ENCODE measurements around the gene GDF10.

- TF ChIP-seq CTCF (conservative IDR thresholded peaks at IDR 0.05; ENCODE audit: low read length), result no peak
- TF ChIP-seq EZH2phosphoT487 (IDR thresholded peaks at IDR 0.05; ENCODE audit: borderline replicate concordance), result no peak
Observed at GRCh38 chr10:47303105-47303504, 3.1 kb downstream of the GDF10 start.
